HFF-Myc (cell line): ENCODE measurements around the gene WDR70.
"Not testable (repeated sequence)": the region's sequence is repeated elsewhere in the genome, so short reads cannot be mapped to it uniquely, and the experiment has no call there.

Source experiments
- DNase-seq: peaks from one replicate; pipeline ENCODE4 v3.0.0-alpha.2; 2011; ENCODE audit warnings: low read depth; ENCODE audit errors: extremely low read depth
- H3K4me3 ChIP-seq: replicated peaks from 2 replicates; pipeline ENCODE4 v1.5.1; 2011; ENCODE audit warnings: low read depth, mild to moderate bottlenecking, control low read depth, low read length
- TF ChIP-seq, protein P1 (sequence below): IDR thresholded peaks from 2 replicates; pipeline ENCODE4 v1.5.1; 2012; ENCODE audit warnings: mild to moderate bottlenecking, low read depth, low read length, control low read depth; ENCODE audit errors: missing control alignments

The WDR70 gene

DNA sequence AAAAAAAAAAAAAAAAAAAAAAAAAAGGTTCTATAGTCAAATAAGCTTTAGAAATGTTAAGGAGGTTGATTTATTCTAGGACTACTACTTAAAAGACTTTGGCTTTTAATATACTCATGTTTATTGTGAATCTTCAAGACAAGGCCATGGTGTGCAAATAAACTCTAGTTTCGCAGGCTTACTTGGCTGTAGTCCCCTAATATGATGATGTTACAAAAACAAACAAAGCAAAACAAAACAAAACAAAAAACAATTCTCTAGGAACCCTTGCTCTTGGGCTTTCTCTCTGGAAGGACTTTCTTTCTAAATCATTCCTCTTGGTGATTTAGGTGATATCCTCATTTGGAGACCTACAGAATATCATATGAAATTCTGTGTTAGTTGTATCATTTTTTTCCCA lies 288.7 kb downstream of the WDR70 start:
- DNase-seq, result no peak
- TF ChIP-seq, protein P1, sequence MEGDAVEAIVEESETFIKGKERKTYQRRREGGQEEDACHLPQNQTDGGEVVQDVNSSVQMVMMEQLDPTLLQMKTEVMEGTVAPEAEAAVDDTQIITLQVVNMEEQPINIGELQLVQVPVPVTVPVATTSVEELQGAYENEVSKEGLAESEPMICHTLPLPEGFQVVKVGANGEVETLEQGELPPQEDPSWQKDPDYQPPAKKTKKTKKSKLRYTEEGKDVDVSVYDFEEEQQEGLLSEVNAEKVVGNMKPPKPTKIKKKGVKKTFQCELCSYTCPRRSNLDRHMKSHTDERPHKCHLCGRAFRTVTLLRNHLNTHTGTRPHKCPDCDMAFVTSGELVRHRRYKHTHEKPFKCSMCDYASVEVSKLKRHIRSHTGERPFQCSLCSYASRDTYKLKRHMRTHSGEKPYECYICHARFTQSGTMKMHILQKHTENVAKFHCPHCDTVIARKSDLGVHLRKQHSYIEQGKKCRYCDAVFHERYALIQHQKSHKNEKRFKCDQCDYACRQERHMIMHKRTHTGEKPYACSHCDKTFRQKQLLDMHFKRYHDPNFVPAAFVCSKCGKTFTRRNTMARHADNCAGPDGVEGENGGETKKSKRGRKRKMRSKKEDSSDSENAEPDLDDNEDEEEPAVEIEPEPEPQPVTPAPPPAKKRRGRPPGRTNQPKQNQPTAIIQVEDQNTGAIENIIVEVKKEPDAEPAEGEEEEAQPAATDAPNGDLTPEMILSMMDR, result no peak
- no peak overlapping the region for H3K4me3 ChIP-seq

DNA sequence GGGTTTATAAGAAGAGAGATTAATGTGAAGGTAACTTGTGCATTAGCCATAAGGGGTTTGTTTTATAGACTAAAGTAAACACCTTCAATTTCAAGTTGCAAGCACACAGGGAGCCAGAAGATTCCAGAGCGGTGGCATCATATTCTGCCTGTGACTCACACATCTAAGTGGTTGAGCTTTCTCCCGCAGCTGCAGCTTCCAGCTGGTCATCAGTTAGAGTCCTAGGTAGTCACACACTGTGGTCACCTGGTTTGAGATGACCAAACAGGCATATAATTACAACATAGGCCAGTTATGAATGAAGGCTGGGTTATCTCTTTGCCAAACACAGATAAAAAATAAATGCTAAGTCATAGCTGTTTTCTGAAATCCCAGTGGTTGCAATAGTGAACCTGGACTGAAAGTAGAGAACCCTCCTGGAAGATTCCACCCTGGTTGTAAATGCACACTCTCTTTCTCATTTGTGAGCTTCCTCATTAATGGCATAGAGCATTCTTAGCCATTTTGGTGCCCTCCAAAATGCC lies 289.5 kb downstream of the WDR70 start:
- H3K4me3 ChIP-seq, result no peak overlapping the region

DNA sequence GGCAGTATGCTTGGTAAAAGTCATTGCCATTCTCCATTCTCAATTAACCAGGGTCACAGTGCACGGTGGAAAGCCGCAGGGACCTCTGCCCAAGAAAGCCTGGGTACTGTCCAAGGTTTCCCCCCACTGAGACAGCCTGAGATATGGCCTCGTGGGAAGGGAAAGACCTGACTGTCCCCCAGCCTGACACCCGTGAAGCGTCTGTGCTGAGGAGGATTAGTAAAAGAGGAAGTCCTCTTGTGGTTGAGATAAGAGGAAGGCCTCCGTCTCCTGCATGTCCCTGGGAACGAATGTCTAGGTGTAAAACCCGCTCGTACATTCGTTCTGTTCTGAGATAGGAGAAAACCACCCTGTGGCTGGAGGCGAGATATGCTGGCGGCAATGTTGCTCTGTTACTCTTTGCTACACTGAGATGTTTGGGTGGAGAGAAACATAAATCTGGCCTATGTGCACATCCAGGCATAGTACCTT lies 293.0 kb downstream of the WDR70 start:
- not testable (repeated sequence) for DNase-seq, H3K4me3 ChIP-seq

More for the DNA sequence above, 289.5 kb downstream of the WDR70 start:
- peak; percentile 95 for DNase-seq
- TF ChIP-seq, protein P1, result no peak

DNA sequence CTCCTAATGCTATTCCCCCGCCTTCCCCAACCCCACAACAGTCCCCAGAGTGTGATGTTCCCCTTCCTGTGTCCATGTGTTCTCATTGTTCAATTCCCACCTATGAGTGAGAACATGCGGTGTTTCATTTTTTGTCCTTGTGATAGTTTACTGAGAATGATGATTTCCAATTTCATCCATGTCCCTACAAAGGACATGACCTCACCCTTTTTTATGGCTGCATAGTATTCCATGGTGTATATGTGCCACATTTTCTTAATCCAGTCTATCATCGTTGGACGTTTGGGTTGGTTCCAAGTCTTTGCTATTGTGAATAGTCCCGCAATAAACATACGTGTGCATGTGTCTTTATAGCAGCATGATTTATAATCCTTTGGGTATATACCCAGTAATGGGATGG lies 295.2 kb downstream of the WDR70 start:
- not testable (repeated sequence) for H3K4me3 ChIP-seq, DNase-seq

DNA sequence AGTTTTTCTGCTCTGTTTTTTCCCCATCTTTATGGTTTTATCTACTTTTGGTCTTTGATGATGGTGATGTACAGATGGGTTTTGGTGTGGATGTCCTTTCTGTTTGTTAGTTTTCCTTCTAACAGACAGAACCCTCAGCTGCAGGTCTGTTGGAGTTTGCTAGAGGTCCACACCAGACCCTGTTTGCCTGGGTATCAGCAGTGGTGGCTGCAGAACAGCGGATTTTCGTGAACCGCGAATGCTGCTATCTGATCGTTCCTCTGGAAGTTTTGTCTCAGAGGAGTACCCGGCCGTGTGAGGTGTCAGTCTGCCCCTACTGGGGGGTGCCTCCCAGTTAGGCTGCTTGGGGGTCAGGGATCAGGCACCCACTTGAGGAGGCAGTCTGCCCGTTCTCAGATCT lies 300.2 kb downstream of the WDR70 start:
- H3K4me3 ChIP-seq, DNase-seq: not testable (repeated sequence)

DNA sequence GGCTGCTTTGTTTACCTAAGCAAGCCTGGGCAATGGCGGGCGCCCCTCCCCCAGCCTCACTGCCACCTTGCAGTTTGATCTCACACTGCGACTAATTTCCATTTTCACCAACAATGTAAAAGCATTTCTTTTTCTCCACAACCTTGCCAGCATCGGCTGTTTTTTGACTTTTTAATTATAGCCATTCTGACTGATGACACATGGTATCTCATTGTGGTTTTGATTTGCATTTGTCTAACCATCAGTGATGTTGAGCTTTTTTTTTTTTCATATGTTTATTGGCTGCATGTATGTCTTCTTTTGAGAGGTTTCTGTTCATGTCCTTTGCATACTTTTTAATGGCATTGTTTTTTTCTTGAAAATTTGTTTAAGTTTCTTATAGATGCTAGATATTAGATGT lies 300.8 kb downstream of the WDR70 start:
- DNase-seq, H3K4me3 ChIP-seq: not testable (repeated sequence)

DNA sequence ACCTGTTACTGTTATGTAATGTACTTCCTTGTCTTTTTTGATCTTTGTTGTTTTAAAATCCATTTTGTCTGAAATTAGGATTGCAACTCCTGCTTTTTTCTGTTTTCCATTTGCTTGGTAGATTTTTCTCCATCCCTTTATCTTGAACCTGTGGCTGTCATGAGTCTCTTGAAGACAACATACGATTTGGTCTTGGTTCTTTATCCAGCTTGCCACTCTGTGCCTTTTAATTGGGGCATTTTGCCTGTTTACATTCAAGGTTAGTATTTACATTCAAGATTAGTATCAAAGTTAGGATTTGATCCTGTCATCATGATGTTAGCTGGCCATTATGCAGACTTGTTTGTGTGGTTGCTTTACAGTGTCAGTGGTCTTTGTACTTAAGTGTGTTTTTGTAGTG lies 304.0 kb downstream of the WDR70 start:
- DNase-seq, result no peak
- H3K4me3 ChIP-seq, result no peak overlapping the region
- TF ChIP-seq, protein P1, result no peak

DNA sequence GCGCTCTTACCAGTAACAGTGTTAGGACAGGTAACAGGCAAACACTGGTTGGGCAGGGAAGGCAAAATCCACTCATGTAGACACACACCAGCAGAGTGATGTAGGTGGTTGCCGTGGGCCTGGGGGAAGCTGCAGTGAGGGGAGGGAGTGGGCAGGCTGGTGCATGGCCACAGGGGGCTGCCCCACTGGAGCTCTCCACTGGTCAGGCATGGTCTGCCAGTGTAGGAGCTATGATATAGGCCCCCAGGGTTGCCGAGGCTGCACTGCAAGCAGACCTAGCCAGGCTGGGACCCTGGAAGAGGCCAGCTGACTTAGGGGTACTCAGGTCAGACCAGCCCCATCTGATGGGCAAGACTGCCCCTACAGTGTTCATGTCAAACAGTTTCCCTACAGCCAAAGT lies 306.1 kb downstream of the WDR70 start:
- no peak overlapping the region for H3K4me3 ChIP-seq
- TF ChIP-seq, protein P1, result no peak
- no peak for DNase-seq

DNA sequence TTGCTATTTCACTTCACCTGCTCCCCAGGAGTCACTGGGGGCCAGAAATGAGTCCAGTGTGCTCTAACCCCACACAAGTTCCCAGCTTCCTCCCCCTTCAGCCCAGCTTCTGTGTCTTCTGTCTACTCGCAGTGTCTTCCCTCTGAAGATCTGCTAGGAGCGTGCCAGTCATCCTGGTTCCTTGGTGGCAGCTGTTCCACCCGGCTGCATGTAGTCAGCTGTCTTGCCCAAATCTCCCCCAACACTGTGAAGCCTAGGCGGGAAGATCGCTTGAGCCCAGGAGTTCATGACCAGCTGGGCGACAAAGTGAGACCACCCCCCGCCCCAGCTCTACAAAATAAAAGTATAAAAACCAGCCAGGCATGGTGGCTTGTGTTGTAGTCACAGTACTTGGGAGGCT lies 306.7 kb downstream of the WDR70 start:
- DNase-seq, result no peak
- no peak overlapping the region for H3K4me3 ChIP-seq
- TF ChIP-seq, protein P1, result no peak

DNA sequence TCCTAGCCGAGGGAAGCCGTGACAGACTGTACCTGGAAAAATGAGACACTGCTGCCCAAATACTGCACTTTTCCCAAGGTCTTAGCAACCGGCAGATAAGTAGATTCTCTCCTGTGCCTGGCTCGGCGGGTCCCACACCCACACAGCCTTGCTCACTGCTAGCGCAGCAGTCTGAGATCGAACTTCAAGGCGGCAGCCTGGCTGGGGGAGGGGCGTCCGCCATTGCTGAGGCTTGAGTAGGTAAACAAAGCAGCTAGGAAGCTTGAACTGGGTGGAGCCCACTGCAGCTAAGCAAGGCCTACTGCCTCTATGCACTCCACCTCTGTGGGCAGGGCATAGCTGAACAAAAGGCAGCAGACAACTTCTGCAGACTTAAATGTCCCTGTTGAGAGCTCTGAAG lies 309.8 kb downstream of the WDR70 start:
- DNase-seq, H3K4me3 ChIP-seq: not testable (repeated sequence)

DNA sequence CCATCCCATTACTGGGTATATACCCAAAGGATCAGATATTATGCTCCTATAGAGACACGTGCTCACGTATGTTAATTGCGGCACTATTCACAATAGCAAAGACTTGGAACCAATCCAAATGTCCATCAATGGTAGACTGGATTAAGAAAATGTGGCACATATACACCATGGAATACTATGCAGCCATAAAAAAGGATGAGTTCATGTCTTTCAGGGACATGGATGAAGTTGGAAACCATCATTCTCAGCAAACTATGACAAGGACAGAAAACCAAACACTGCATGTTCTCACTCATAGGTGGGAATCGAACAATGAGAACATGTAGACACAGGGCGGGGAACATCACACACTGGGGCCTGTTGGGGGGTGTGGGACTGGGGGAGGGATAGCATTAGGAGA lies 315.2 kb downstream of the WDR70 start:
- not testable (repeated sequence) for DNase-seq, H3K4me3 ChIP-seq
